HepG2 (cell line): ENCODE measurements around the gene LRRFIP2. TPM values are rescaled to one million over a fixed set of nuclear protein-coding genes. Genes with fewer than 3 reads are reported as not detected.
A peak's percentile ranks its signal among the peaks of the same experiment; 100 is the strongest.

Experiments used
- ATAC-seq: fragments of 200-7000 bp; cut with Tn5 transposase; 3 replicates; pipeline ENCODE4 v1.9.1; 2020; ENCODE audit warnings: mild to moderate bottlenecking, moderate library complexity
- BruUV-seq: library from RNA; stranded (reverse); fragments of 400-500 nt; replicated peaks from 2 replicates; lab custom pipeline; 2021; lab: Mats Ljungman, UMichigan
- CTCF ChIA-PET: fragments of 300-600 bp; formaldehyde crosslinking; extraction: SDS; loops from one replicate; lab custom pipeline; 2021; ENCODE audit warnings: low total read pairs, inconsistent platforms, low intra/inter-chr PET ratio; lab: Yijun Ruan, JAX
- POLR2A ChIA-PET: fragments of 350-600 bp; sonication (Branson Sonifier 250); formaldehyde crosslinking; loops from one replicate; lab custom pipeline; 2020; ENCODE audit warnings: antibody characterized with exemption, inconsistent platforms; lab: Yijun Ruan, JAX
- DNase-seq: peaks from one replicate; pipeline ENCODE4 v3.0.0-alpha.2; 2015; ENCODE audit warnings: low spot score
- FAIRE-seq: peaks from 3 replicates; lab custom pipeline; 2011; peaks lifted over from hg19 to GRCh38; lab: Jason Lieb, UNC
- H2AFZ ChIP-seq: one replicate; pipeline ENCODE4 v1.6.1; 2011; ENCODE audit warnings: low read length, inconsistent platforms
- H3K27ac ChIP-seq: fragments of 300-600 bp; 3 replicates; pipeline ENCODE4 v1.8.0; 2011; ENCODE audit warnings: mixed run types, mild to moderate bottlenecking, mixed read lengths, low read length, inconsistent platforms; ENCODE audit not compliant: insufficient read depth; ENCODE audit errors: extremely low read length
- H3K27me3 ChIP-seq, 2 experiments: fragments of 200-600 bp in 1 of 2; 2 replicates in 1 of 2; 3 replicates in 1 of 2; pipeline versions ENCODE4 v1.6.0 to v1.8.0; 2011; ENCODE audit warnings: low read length in 2 of 2, mild to moderate bottlenecking in 2 of 2, moderate library complexity in 2 of 2, inconsistent platforms in 1 of 2; ENCODE audit not compliant: insufficient read depth in 2 of 2, control insufficient read depth in 1 of 2
- H3K36me3 ChIP-seq, 2 experiments: fragments of 200-600 bp in 1 of 2; replicated peaks in 1 of 2; 2 replicates in 1 of 2; 3 replicates in 1 of 2; pipeline versions ENCODE4 v1.5.1 to v1.8.0; 2011; ENCODE audit warnings: low read length in 2 of 2, inconsistent platforms in 1 of 2; ENCODE audit not compliant: insufficient read depth in 2 of 2, control insufficient read depth in 1 of 2
- H3K4me1 ChIP-seq: 2 replicates; pipeline ENCODE4 v1.5.1; 2012; ENCODE audit warnings: low read length, inconsistent platforms; ENCODE audit not compliant: insufficient read depth
- H3K4me2 ChIP-seq: 2 replicates; pipeline ENCODE4 v1.6.0; 2011; ENCODE audit warnings: low read depth, low read length, inconsistent platforms
- H3K4me3 ChIP-seq, 3 experiments: fragments of 200-600 bp in 1 of 3; sonication (generic), shearing (Covaris generic) in 1 of 3; replicated peaks in 1 of 3; 2 replicates each; pipeline ENCODE4 v1.5.1; 2011 to 2016; ENCODE audit warnings: low read length in 3 of 3, inconsistent platforms in 2 of 3, low read depth in 2 of 3, mild to moderate bottlenecking in 2 of 3, control low read depth in 1 of 3, mixed read lengths in 1 of 3; ENCODE audit not compliant: insufficient read depth in 1 of 3
- H3K79me2 ChIP-seq: one replicate; pipeline ENCODE4 v1.6.1; 2011; ENCODE audit warnings: low read length, inconsistent platforms; ENCODE audit not compliant: insufficient read depth
- H3K9ac ChIP-seq: 2 replicates; pipeline ENCODE4 v1.6.0; 2011; ENCODE audit warnings: mild to moderate bottlenecking, low read depth, low read length, inconsistent platforms; ENCODE audit not compliant: insufficient read depth
- H3K9me3 ChIP-seq: 2 replicates; pipeline ENCODE4 v1.5.1; 2012; ENCODE audit warnings: mild to moderate bottlenecking, low read length
- H4K20me1 ChIP-seq: 2 replicates; pipeline ENCODE4 v1.6.0; 2011; ENCODE audit warnings: inconsistent platforms, mild to moderate bottlenecking, low read length, moderate library complexity; ENCODE audit not compliant: insufficient read depth
- ARID5B ChIP-seq: IDR thresholded peaks from 2 replicates; pipeline ENCODE4 v1.4.0; 2020; ENCODE audit warnings: mild to moderate bottlenecking, missing genetic modification reagents
- CHD4 ChIP-seq: fragments of 200-600 bp; sonication (generic); IDR thresholded peaks from 2 replicates; pipeline ENCODE4 v1.7.0; 2017; ENCODE audit warnings: mild to moderate bottlenecking, low read length, borderline replicate concordance
- EED ChIP-seq: sonication (generic); formaldehyde crosslinking; IDR thresholded peaks from 2 replicates; pipeline ENCODE4 v1.5.0; 2020; ENCODE audit warnings: mild to moderate bottlenecking, missing genetic modification reagents
- ELF3 ChIP-seq: IDR thresholded peaks from 2 replicates; pipeline ENCODE4 v1.6.1; 2016; ENCODE audit warnings: missing genetic modification reagents, missing compliant biosample characterization
- EP300 ChIP-seq, 3 experiments: sonication (generic) in 1 of 3; formaldehyde crosslinking in 1 of 3; IDR thresholded peaks; 2 replicates each; pipeline versions ENCODE4 v1.5.1 to v1.6.1; 2011 to 2020; ENCODE audit warnings: low read depth in 2 of 3, low read length in 2 of 3, borderline replicate concordance in 1 of 3, improper control_type of control experiment in 1 of 3, mild to moderate bottlenecking in 1 of 3, missing genetic modification reagents in 1 of 3, moderate library complexity in 1 of 3
- NR2F1 ChIP-seq, 2 experiments: fragments of 450-650 bp in 1 of 2; formaldehyde crosslinking in 1 of 2; IDR thresholded peaks; 2 replicates each; pipeline versions ENCODE4 v1.5.0 to v1.6.1; 2016 to 2020; ENCODE audit warnings: mild to moderate bottlenecking in 1 of 2, missing compliant biosample characterization in 1 of 2, missing genetic modification reagents in 1 of 2, moderate library complexity in 1 of 2
- NR2F6 ChIP-seq, 2 experiments: IDR thresholded peaks; 2 replicates each; pipeline ENCODE4 v1.6.1; 2016; ENCODE audit warnings: antibody characterized with exemption in 1 of 2, mild to moderate bottlenecking in 1 of 2
- PCBP1 ChIP-seq: fragments of 200-400 bp; formaldehyde crosslinking; IDR thresholded peaks from 2 replicates; pipeline ENCODE4 v1.6.1; 2017; ENCODE audit warnings: mild to moderate bottlenecking, low read depth, low read length, borderline replicate concordance
- RARA ChIP-seq: IDR thresholded peaks from 2 replicates; pipeline ENCODE4 v1.6.1; 2016; ENCODE audit warnings: missing genetic modification reagents, missing compliant biosample characterization
- SOX13 ChIP-seq, 3 experiments: fragments of 450-650 bp in 1 of 3; sonication (generic) in 1 of 3; formaldehyde crosslinking in 1 of 3; IDR thresholded peaks in 2 of 3; conservative IDR thresholded peaks in 1 of 3; 2 replicates each; pipeline versions ENCODE4 v1.5.0 to v1.6.1; 2016 to 2020; ENCODE audit warnings: antibody characterized with exemption in 1 of 3, mild to moderate bottlenecking in 1 of 3, missing compliant biosample characterization in 1 of 3, missing genetic modification reagents in 1 of 3, moderate library complexity in 1 of 3
- WGBS: methylation state at CpG from one replicate; pipeline ENCODE4 v1.1.6; 2017; ENCODE audit warnings: low lambda C conversion rate; 5-methylcytosine and 5-hydroxymethylcytosine counted together
- in situ Hi-C: cut with HindIII; loops from 2 replicates; pipeline ENCODE4 v1.10.0; 2017; ENCODE audit warnings: low pct_unique_long_range_greater_than_20kb; ENCODE audit not compliant: extremely low pct_ligation_motif_present
- intact Hi-C: fragments of 100-400 bp; cut with micrococcal nuclease; formaldehyde crosslinking; loops from one replicate; pipeline ENCODE4 v1.10.0; 2022; ENCODE audit not compliant: unreplicated experiment
- polyA plus RNA-seq, 8 experiments: library from polyadenylated mRNA; depleted of rRNA in 3 of 8; stranded (reverse) in 7 of 8; unstranded in 1 of 8; fragments of >200 nt; fragmentation: Illumina TruSeq in 4 of 8; extraction: Trizol in 4 of 8; gene quantifications; 2 replicates each; pipeline versions ENCODE4 v1.2.1 to v1.2.3, GENCODE V29; 2011 to 2016; ENCODE audit warnings: low read depth in 4 of 8, missing spikeins in 1 of 8, mixed read lengths in 1 of 8; ENCODE audit not compliant: insufficient read depth in 1 of 8
- total RNA-seq, 5 experiments: library from RNA; depleted of rRNA; stranded (reverse); fragments of >200 nt; fragmentation: Illumina TruSeq; extraction: Trizol; gene quantifications; 2 replicates each; pipeline ENCODE4 v1.2.3, GENCODE V29; 2016; ENCODE audit warnings: low read depth in 1 of 5
- TF ChIP-seq, protein P1 (sequence below): sonication (generic); formaldehyde crosslinking; IDR thresholded peaks from 2 replicates; pipeline ENCODE4 v1.8.0; 2022; ENCODE audit warnings: low read depth, missing genetic modification reagents
- TF ChIP-seq, protein P2 (sequence below): sonication (generic); formaldehyde crosslinking; conservative IDR thresholded peaks from 2 replicates; pipeline ENCODE4 v1.4.0; 2020; ENCODE audit warnings: mild to moderate bottlenecking, missing genetic modification reagents, moderate library complexity

LRRFIP2 gene
- total and polyA plus RNA-seq, 2 of the 13 experiments (the other 11 are each of a cell fraction or from before 2014, with no cell fraction given), result 13.5 to 32.2 TPM

- no peaks in the 10 kb centered on the region for H3K27me3 ChIP-seq
- H3K79me2 ChIP-seq, result no peaks in the 10 kb centered on the region
- intact Hi-C loops, result no loop called here
- H2AFZ ChIP-seq, result no peak overlapping the region
- 46% methylated on average over 1 of the region's 1 CpG for WGBS
- DNase-seq, result peak; percentile 73
- peaks cover 0 to 5% of the 10 kb centered on the region in 2 experiments; a peak in 2 of 5 replicates for H3K36me3 ChIP-seq
- CTCF ChIA-PET, result no interaction called here
- H3K4me2 ChIP-seq, result no peak overlapping the region
- H3K4me3 ChIP-seq, result no peak overlapping the region
- FAIRE-seq, result no peak
- POLR2A ChIA-PET, result no interaction called here
- peaks cover 19% of the 10 kb centered on the region for H3K4me1 ChIP-seq
- BruUV-seq, result no TSS peak
- no peak overlapping the region for H3K9ac ChIP-seq
- no peak for ATAC-seq
- no peaks in the 10 kb centered on the region for H3K9me3 ChIP-seq
- no peak overlapping the region for H3K27ac ChIP-seq
- in situ Hi-C loops, result no loop called here
- no peaks in the 10 kb centered on the region for H4K20me1 ChIP-seq
- no peak for TF ChIP-seq CHD4
- TF ChIP-seq, protein P1, sequence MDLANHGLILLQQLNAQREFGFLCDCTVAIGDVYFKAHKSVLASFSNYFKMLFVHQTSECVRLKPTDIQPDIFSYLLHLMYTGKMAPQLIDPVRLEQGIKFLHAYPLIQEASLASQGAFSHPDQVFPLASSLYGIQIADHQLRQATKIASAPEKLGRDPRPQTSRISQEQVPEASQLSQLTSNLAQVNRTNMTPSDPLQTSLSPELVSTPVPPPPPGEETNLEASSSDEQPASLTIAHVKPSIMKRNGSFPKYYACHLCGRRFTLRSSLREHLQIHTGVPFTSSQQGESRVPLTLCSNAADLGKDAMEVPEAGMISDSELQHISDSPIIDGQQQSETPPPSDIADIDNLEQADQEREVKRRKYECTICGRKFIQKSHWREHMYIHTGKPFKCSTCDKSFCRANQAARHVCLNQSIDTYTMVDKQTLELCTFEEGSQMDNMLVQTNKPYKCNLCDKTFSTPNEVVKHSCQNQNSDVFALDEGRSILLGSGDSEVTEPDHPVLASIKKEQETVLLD (CRISPR knock-in tag), result no peak
- TF ChIP-seq RARA (CRISPR knock-in tag), result peak; percentile 33; the same call in 1 of the 2 replicates
- TF ChIP-seq NR2F1 (CRISPR knock-in tag; IDR thresholded peaks at IDR 0.05), result 0 out of 4 replicates have a peak, but pooled peaks of 1 of the 2 experiments have one; percentile 25
- TF ChIP-seq NR2F6 (IDR thresholded peaks at IDR 0.05), result peak; percentile 51; the same call in 1 of the 2 replicates
- TF ChIP-seq NR2F6 (CRISPR knock-in tag; IDR thresholded peaks at IDR 0.05), result no peak
- TF ChIP-seq, protein P2, sequence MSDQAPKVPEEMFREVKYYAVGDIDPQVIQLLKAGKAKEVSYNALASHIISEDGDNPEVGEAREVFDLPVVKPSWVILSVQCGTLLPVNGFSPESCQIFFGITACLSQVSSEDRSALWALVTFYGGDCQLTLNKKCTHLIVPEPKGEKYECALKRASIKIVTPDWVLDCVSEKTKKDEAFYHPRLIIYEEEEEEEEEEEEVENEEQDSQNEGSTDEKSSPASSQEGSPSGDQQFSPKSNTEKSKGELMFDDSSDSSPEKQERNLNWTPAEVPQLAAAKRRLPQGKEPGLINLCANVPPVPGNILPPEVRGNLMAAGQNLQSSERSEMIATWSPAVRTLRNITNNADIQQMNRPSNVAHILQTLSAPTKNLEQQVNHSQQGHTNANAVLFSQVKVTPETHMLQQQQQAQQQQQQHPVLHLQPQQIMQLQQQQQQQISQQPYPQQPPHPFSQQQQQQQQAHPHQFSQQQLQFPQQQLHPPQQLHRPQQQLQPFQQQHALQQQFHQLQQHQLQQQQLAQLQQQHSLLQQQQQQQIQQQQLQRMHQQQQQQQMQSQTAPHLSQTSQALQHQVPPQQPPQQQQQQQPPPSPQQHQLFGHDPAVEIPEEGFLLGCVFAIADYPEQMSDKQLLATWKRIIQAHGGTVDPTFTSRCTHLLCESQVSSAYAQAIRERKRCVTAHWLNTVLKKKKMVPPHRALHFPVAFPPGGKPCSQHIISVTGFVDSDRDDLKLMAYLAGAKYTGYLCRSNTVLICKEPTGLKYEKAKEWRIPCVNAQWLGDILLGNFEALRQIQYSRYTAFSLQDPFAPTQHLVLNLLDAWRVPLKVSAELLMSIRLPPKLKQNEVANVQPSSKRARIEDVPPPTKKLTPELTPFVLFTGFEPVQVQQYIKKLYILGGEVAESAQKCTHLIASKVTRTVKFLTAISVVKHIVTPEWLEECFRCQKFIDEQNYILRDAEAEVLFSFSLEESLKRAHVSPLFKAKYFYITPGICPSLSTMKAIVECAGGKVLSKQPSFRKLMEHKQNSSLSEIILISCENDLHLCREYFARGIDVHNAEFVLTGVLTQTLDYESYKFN (CRISPR knock-in tag), result 0 out of 2 replicates have a peak, but pooled peaks have one; percentile 26
- TF ChIP-seq EP300 (IDR thresholded peaks at IDR 0.05; ENCODE audit: low read depth in 2 of 2, low read length in 2 of 2), result 0 out of 4 replicates have a peak, but pooled peaks of 1 of the 2 experiments have one; percentile 11
- no peak for TF ChIP-seq EP300 (CRISPR knock-in tag; IDR thresholded peaks at IDR 0.05; ENCODE audit: borderline replicate concordance)
- no peak for TF ChIP-seq SOX13 (IDR thresholded peaks at IDR 0.05)
- TF ChIP-seq SOX13 (CRISPR knock-in tag; conservative IDR thresholded peaks at IDR 0.05 in 1 of 2, IDR thresholded peaks at IDR 0.05 in 1 of 2), result peak in 1 of 2 experiments; percentile 36; a peak in 1 of 4 replicates
- peak; percentile 39; the same call in 1 of the 2 replicates for TF ChIP-seq ELF3 (CRISPR knock-in tag)
- peak; percentile 47; the same call in 1 of the 2 replicates for TF ChIP-seq ARID5B (CRISPR knock-in tag)
- no peak for TF ChIP-seq PCBP1
- TF ChIP-seq EED, result no peak
Measured at GRCh38 chr3:37096288-37096687, 78.1 kb downstream of the LRRFIP2 start.
